Karpas-422 (cell line): Measurements from ENCODE around the gene TNFAIP1. TPM values are rescaled to one million over a fixed set of nuclear protein-coding genes. Genes with fewer than 3 reads are reported as not detected.

ENCODE experiments used
- DNase-seq: peaks from one replicate; pipeline ENCODE4 v3.0.0-alpha.2; 2015
- H2AFZ ChIP-seq: fragments of 200-600 bp; sonication (generic); 2 replicates; pipeline ENCODE4 v1.6.1; 2014; ENCODE audit warnings: antibody characterized with exemption, low read length, mixed read lengths
- H3K27ac ChIP-seq: fragments of 200-600 bp; sonication (generic); 2 replicates; pipeline ENCODE4 v1.5.1; 2014; ENCODE audit warnings: mild to moderate bottlenecking, low read length, moderate library complexity
- H3K27me3 ChIP-seq: fragments of 200-600 bp; sonication (generic); 2 replicates; pipeline ENCODE4 v1.6.1; 2014; ENCODE audit warnings: low read length, mixed read lengths
- H3K36me3 ChIP-seq: fragments of 200-600 bp; sonication (generic); 2 replicates; pipeline ENCODE4 v1.6.1; 2014; ENCODE audit warnings: low read length, mixed read lengths; ENCODE audit not compliant: insufficient read depth
- H3K4me1 ChIP-seq: fragments of 200-600 bp; sonication (generic); 2 replicates; pipeline ENCODE4 v1.6.1; 2014; ENCODE audit warnings: mild to moderate bottlenecking, low read length, mixed read lengths
- H3K4me2 ChIP-seq: fragments of 200-600 bp; sonication (generic); 2 replicates; pipeline ENCODE4 v1.6.1; 2014; ENCODE audit warnings: low read length, low read depth, mild to moderate bottlenecking; ENCODE audit not compliant: poor library complexity, severe bottlenecking
- H3K4me3 ChIP-seq: fragments of 200-600 bp; sonication (generic); 2 replicates; pipeline ENCODE4 v1.5.1; 2014; ENCODE audit warnings: mild to moderate bottlenecking, antibody characterized with exemption, low read length, mixed read lengths
- H3K79me2 ChIP-seq: fragments of 200-600 bp; sonication (generic); 2 replicates; pipeline ENCODE4 v1.6.1; 2014; ENCODE audit warnings: mild to moderate bottlenecking, low read length, mixed read lengths
- H3K9ac ChIP-seq: fragments of 200-600 bp; sonication (generic); 2 replicates; pipeline ENCODE4 v1.6.0; 2014; ENCODE audit warnings: low read length
- H3K9me2 ChIP-seq: fragments of 200-600 bp; sonication (generic), shearing (Covaris generic); replicated peaks from 2 replicates; pipeline ENCODE4 v1.6.0; 2014; ENCODE audit warnings: mild to moderate bottlenecking, low read length, moderate library complexity; ENCODE audit not compliant: insufficient read depth
- H3K9me3 ChIP-seq: fragments of 300-700, 200-600 bp; sonication (generic); 2 replicates; pipeline ENCODE4 v1.6.1; 2014; ENCODE audit warnings: low read length, mixed read lengths
- H4K20me1 ChIP-seq: fragments of 200-600 bp; sonication (generic); 2 replicates; pipeline ENCODE4 v1.6.1; 2014; ENCODE audit warnings: mild to moderate bottlenecking, antibody characterized with exemption, low read length, low read depth; ENCODE audit not compliant: insufficient read depth
- total RNA-seq: library from RNA; depleted of rRNA; stranded (reverse); fragments of >200 nt; shearing (Covaris generic); gene quantifications from 2 replicates; pipeline ENCODE4 v1.2.3, GENCODE V29; 2014; ENCODE audit warnings: low replicate concordance

TNFAIP1 gene
- total RNA-seq, 1 experiment from 2014 or later = 8.5 TPM

DNA sequence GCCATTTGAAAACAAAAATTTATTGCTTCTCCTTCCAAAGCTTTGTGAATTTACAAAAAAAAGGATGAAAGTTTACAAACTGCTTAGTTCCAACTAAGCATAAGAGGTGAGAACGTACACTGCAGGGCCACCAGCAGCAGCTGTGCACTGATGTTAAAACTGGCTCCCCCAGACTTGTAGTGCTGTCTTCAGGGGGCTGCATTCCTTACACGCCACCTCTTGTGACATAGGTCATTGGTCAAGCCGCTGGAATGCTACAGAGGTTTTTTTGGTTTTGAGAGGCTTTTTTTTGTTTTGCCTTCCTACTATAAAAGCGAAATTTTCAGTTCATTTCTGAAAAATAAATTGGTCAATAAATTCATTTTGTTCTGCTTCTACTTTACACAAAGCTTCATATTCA, 7.2 kb upstream of the TNFAIP1 start:
- DNase-seq = no peak
- H3K4me2 ChIP-seq = no peak overlapping the region
- peaks cover 5% of the 10 kb centered on the region for H3K4me1 ChIP-seq
- H3K9me3 ChIP-seq = no peaks in the 10 kb centered on the region
- no peak overlapping the region for H3K27ac ChIP-seq
- H3K9me2 ChIP-seq = no peaks in the 10 kb centered on the region
- H3K79me2 ChIP-seq = peaks cover 45% of the 10 kb centered on the region
- no peak overlapping the region for H3K9ac ChIP-seq
- H3K27me3 ChIP-seq = no peaks in the 10 kb centered on the region
- peaks cover 35% of the 10 kb centered on the region for H3K36me3 ChIP-seq
- no peak overlapping the region for H2AFZ ChIP-seq
- no peak overlapping the region for H3K4me3 ChIP-seq
- H4K20me1 ChIP-seq = no peaks in the 10 kb centered on the region; the same call in 1 of the 2 replicates

DNA sequence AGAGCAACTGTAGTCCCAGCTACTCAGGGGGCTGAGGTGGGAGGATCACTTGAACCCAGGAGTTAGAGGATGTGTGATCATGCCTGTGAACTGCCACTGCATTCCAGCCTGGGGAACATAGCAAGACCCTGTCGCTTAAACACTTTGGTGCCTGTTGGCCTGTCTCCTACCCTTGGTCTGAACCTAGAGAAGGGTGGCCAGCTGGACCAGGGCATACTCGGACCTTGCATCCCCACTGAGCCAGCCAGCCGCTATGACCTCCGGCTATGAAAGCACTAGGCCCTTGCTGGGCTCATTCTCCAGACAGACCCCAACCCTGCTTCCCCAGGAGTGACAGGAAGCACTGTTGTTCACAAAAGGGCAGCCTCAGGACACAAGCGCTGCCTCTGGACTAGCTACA, 4.9 kb upstream of the TNFAIP1 start:
- peaks cover 40% of the 10 kb centered on the region for H3K79me2 ChIP-seq
- no peaks in the 10 kb centered on the region for H3K27me3 ChIP-seq
- H3K9me3 ChIP-seq = no peaks in the 10 kb centered on the region
- H3K9me2 ChIP-seq = no peaks in the 10 kb centered on the region
- no peak overlapping the region for H3K9ac ChIP-seq
- no peak for DNase-seq
- peaks cover 16% of the 10 kb centered on the region for H3K4me1 ChIP-seq
- H2AFZ ChIP-seq = no peak overlapping the region
- H3K36me3 ChIP-seq = peaks cover 35% of the 10 kb centered on the region
- no peak overlapping the region for H3K4me2 ChIP-seq
- H4K20me1 ChIP-seq = no peaks in the 10 kb centered on the region; the same call in 1 of the 2 replicates
- H3K27ac ChIP-seq = no peak overlapping the region
- no peak overlapping the region for H3K4me3 ChIP-seq

DNA sequence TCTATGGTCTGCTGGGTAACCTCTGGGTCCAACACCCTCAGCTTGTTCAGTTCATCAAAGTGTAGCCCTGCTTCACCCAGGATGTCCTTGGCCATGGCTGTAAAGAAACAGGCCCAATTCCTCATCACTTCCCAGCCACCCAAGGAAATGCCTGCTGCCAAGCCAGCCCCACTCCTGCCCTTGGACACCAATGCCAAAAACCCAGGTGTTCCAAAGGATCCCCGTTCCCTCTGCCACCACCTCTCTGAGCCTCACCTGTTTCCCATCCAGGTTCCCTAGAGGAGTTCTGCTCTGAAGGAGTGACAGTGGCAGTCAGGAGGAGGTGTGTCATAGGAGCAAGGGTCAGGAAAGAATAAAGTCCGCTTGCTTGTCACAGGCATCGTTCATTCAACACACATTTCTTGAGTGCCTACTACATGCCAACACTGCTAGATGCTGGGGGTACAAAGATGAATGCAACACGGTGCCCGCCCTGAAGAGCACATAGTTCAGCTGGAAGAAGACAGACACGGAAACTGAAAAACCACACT, 3.6 kb upstream of the TNFAIP1 start:
- Histone ChIP-seq H3K27ac (no peak overlapping the region), H3K9me2 (no peaks in the 10 kb centered on the region), H3K9me3 (no peaks in the 10 kb centered on the region), H3K4me3 (no peak overlapping the region), H3K9ac (no peak overlapping the region), H3K36me3 (peaks cover 25% of the 10 kb centered on the region), H2AFZ (no peak overlapping the region), H3K79me2 (peaks cover 43% of the 10 kb centered on the region), H3K27me3 (no peaks in the 10 kb centered on the region), H3K4me2 (no peak overlapping the region), H4K20me1 (no peaks in the 10 kb centered on the region), H3K4me1 (peaks cover 25% of the 10 kb centered on the region)
- DNase-seq = no peak

DNA sequence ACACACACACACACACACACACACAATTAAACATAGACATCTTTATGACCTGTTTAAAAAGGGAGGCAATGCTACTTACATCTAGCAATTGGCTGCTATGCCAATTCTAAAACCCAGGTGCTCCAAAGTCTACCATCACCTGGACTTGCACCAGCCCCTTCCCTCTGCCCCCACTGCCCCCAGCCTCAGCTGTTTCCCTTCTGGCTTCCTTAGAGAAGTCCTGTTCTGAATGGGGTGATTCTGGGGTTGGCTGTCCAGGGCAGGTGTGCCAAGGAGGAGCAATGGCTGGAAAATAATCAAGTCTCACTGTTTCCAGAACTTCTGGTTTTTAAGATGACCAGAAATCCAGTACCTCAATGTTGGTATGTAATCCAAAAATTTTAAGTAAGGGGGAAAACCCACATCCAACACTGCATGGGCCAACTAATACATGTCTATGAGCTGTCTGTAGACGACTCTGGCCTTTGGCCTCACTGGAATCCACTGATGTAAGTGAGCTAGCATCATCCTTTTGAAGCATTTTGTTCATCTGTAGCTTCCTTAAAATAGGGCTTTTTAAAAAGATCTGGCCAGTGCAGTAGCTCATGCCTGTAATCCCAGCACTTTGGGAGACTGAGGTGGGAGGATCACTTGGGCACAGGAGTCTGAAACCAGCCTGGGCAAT, 2.3 kb upstream of the TNFAIP1 start:
- Histone ChIP-seq H3K4me2 (peak overlapping the region; percentile 98), H3K36me3 (peaks cover 13% of the 10 kb centered on the region), H3K27ac (no peak overlapping the region), H3K4me1 (peaks cover 27% of the 10 kb centered on the region), H3K9ac (peak overlapping the region; percentile 7; the same call in 1 of the 2 replicates), H4K20me1 (no peaks in the 10 kb centered on the region), H2AFZ (no peak overlapping the region), H3K79me2 (peaks cover 51% of the 10 kb centered on the region), H3K9me3 (no peaks in the 10 kb centered on the region), H3K4me3 (no peak overlapping the region), H3K27me3 (no peaks in the 10 kb centered on the region), H3K9me2 (no peaks in the 10 kb centered on the region)
- DNase-seq = no peak

DNA sequence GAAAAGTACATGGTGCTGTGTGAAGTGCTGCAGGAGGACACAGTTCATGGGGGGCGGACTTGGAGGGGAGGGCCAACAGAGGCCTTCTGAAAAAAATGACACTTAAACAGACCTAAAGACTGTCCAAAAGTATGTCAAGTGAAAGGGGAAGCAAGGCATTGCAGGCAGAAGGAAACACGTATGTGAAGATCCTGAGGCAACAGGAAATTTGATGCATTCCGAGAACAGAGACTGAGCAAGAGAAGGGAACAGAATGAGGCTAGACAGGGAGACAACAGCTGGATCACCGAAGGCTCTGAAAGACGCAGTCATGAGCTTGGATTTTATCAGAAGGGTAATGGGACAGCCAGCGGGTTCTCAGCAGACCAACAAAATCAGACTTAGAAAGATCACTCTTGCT, 1.4 kb upstream of the TNFAIP1 start:
- Histone ChIP-seq H3K27ac (no peak overlapping the region), H3K9ac (peak overlapping the region; percentile 83), H3K79me2 (peaks cover 55% of the 10 kb centered on the region), H4K20me1 (no peaks in the 10 kb centered on the region), H3K4me3 (peak overlapping the region; percentile 89), H2AFZ (no peak overlapping the region), H3K36me3 (peaks cover 3% of the 10 kb centered on the region), H3K4me1 (peaks cover 27% of the 10 kb centered on the region), H3K9me2 (no peaks in the 10 kb centered on the region), H3K27me3 (no peaks in the 10 kb centered on the region), H3K4me2 (peak overlapping the region; percentile 98), H3K9me3 (no peaks in the 10 kb centered on the region)
- peak; percentile 60 for DNase-seq

DNA sequence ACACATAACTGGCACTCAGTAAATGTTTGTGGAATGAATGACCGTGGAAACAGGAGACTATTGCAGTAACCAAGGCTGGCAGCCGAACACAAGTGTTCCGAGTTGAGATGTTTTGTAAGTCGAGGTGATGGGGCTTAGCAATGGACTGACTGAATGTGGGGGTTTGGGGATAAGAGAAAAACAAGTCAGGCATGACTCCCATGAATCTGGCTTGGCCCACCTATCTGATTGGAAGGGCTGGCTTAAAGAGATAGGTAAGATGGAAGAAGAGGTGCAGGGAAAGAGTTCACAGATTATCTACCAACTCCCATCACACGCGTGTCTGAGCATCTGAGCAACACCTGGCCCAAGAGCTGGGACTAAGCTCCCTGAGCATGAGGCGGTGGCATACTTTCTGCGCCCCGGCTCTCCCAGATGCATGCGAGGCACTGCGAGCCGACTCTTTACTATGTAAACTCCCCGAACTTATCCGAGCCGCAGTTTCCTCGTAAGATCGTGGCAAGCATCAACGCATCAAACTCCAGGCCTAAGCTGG, 828 bp upstream of the TNFAIP1 start:
- H3K4me1 ChIP-seq = peaks cover 27% of the 10 kb centered on the region
- no peaks in the 10 kb centered on the region for H3K27me3 ChIP-seq
- H4K20me1 ChIP-seq = no peaks in the 10 kb centered on the region
- H3K9me2 ChIP-seq = no peaks in the 10 kb centered on the region
- no peaks in the 10 kb centered on the region for H3K36me3 ChIP-seq
- H3K27ac ChIP-seq = no peak overlapping the region
- H3K4me3 ChIP-seq = peak overlapping the region; percentile 89
- H2AFZ ChIP-seq = peak overlapping the region; percentile 3; the same call in 1 of the 2 replicates
- H3K79me2 ChIP-seq = peaks cover 55% of the 10 kb centered on the region
- peak overlapping the region; percentile 98 for H3K4me2 ChIP-seq
- no peaks in the 10 kb centered on the region for H3K9me3 ChIP-seq
- DNase-seq = peak; percentile 60
- H3K9ac ChIP-seq = peak overlapping the region; percentile 83

DNA sequence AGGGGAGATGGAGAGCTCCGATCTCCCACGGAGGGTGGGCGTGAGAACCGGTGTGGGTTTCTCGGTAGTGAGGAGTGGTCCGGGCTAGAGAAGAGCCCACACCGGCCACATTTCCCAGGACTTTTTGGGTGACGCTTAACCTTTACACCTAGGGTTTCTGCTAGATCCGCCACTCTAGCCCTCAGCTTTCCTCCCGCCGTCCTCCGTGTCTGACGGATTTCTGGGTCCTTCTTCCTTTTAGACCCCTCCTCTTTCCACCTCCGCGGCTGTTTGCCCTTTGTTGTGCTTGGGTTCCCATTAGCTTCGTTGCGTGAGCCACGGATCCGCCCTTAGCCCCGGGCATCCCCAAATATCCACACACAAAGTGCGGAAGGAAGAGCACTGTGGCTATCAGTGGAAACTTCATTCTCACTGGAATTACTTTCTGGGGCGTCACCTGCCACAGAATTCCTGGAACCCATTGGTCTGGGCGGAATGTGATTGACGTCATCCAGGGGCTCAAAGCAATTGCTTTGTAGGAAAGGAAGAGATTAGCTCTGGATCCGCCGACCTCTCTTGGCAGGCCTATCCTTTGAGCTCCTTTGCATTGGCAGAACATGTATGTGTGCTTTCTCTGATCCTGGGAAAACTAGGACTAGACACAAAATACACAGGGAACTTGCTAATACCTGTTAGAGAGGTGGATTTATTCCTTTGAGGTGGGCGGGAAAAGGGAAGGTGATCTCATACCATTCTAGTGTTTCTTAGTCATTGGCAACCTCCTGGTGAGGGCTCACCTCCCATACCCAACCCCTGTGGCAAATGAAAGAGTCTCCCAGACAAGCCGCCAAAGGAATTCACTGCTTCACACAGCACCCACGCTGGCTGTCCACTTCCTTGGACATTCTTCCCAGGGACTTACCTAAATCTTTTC, 654 bp downstream of the TNFAIP1 start:
- H2AFZ ChIP-seq = 0 out of 2 replicates have a peak overlapping the region, but pooled peaks have one; percentile 40
- H3K27me3 ChIP-seq = no peaks in the 10 kb centered on the region
- H3K9me2 ChIP-seq = no peaks in the 10 kb centered on the region
- peak overlapping the region; percentile 89 for H3K4me3 ChIP-seq
- no peaks in the 10 kb centered on the region for H3K36me3 ChIP-seq
- DNase-seq = peak; percentile 61
- peaks cover 55% of the 10 kb centered on the region for H3K79me2 ChIP-seq
- peaks cover 27% of the 10 kb centered on the region for H3K4me1 ChIP-seq
- peak overlapping the region; percentile 91 for H3K9ac ChIP-seq
- peak overlapping the region; percentile 99 for H3K4me2 ChIP-seq
- H3K9me3 ChIP-seq = no peaks in the 10 kb centered on the region
- H4K20me1 ChIP-seq = no peaks in the 10 kb centered on the region
- H3K27ac ChIP-seq = no peak overlapping the region
